ENCODE measurements around the gene ARPC2. TPM values are rescaled to one million over a fixed set of nuclear protein-coding genes. Genes with fewer than 3 reads are reported as not detected.

ARPC2 gene
- total RNA-seq, 1 experiment from 2014 or later = 284 TPM

DNA sequence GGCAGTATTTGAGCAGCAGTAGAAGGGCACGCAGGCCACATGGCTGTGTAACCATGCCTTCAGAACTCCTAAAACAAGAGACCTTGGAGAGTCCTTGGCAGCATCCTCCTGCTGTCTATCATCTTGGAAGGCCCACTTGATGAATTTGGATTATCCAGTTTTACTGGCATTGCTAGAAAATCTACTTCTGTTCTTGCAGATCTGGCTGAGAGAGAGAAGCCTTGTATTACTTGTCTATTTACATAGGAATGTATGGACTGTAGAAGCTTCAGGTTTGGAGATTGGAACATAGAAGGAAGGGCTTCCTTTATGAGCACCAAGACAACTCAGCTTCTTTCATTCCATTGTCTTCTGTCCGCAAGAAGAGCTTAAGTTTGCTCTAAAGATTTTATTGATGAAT lies 27.7 kb downstream of the ARPC2 start:
- peaks cover 100% of the 10 kb centered on the region for H3K36me3 Mint-ChIP-seq (ENCODE audit: insufficient read depth, unreplicated experiment)
- H3K4me3 Mint-ChIP-seq (ENCODE audit: unreplicated experiment) = no peak overlapping the region
- TF ChIP-seq, protein P1, sequence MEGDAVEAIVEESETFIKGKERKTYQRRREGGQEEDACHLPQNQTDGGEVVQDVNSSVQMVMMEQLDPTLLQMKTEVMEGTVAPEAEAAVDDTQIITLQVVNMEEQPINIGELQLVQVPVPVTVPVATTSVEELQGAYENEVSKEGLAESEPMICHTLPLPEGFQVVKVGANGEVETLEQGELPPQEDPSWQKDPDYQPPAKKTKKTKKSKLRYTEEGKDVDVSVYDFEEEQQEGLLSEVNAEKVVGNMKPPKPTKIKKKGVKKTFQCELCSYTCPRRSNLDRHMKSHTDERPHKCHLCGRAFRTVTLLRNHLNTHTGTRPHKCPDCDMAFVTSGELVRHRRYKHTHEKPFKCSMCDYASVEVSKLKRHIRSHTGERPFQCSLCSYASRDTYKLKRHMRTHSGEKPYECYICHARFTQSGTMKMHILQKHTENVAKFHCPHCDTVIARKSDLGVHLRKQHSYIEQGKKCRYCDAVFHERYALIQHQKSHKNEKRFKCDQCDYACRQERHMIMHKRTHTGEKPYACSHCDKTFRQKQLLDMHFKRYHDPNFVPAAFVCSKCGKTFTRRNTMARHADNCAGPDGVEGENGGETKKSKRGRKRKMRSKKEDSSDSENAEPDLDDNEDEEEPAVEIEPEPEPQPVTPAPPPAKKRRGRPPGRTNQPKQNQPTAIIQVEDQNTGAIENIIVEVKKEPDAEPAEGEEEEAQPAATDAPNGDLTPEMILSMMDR (IDR thresholded peaks at IDR 0.05; ENCODE audit: unreplicated experiment) = no peak
- intact Hi-C loops (cut with micrococcal nuclease) = no loop called here
- no peaks in the 10 kb centered on the region for H3K9me3 Mint-ChIP-seq (ENCODE audit: unreplicated experiment)
- CTCF ChIA-PET = interaction anchor here (1.5 to 1.8 kb wide), 2 partner anchors 13 to 28 kb away, joined by 3 to 7 read pairs; no protein-coding TSS in a partner anchor
- no peaks in the 10 kb centered on the region for H3K4me1 Mint-ChIP-seq (ENCODE audit: insufficient read depth, unreplicated experiment)
- no peak for DNase-seq (ENCODE audit: unreplicated experiment)
- POLR2A ChIA-PET = interaction anchor here (1.3 to 3.7 kb wide), 2 partner anchors 11 to 25 kb away, joined by 5 to 19 read pairs; partner anchors contain the start of genes AAMP and PNKD
- H3K27me3 Mint-ChIP-seq (ENCODE audit: insufficient read depth, unreplicated experiment) = no peaks in the 10 kb centered on the region
- no TSS peak for BruUV-seq (replicated peaks)
- H3K27ac Mint-ChIP-seq (ENCODE audit: low read depth, unreplicated experiment) = no peak overlapping the region

DNA sequence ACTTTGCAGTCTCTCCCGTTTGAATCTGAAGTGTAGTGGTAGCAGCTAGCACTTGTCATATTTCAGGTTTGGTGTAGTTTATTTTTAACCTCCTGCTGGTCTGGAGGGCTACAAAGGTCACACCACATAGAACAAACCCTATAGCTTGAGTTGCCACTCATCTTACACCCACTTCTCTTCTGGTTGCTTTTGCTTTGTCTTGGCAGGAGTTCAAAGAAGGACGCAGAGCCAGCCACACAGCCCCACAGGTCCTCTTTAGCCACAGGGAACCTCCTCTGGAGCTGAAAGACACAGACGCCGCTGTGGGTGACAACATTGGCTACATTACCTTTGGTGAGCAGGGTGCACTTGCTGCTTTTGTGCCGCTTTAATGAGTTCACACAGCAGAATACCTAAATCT lies 28.2 kb downstream of the ARPC2 start:
- Mint-ChIP-seq H3K4me3 (ENCODE audit: unreplicated experiment) (no peak overlapping the region), H3K27me3 (ENCODE audit: insufficient read depth, unreplicated experiment) (no peaks in the 10 kb centered on the region), H3K9me3 (ENCODE audit: unreplicated experiment) (no peaks in the 10 kb centered on the region), H3K4me1 (ENCODE audit: insufficient read depth, unreplicated experiment) (no peaks in the 10 kb centered on the region), H3K27ac (ENCODE audit: low read depth, unreplicated experiment) (peak overlapping the region; percentile 54), H3K36me3 (ENCODE audit: insufficient read depth, unreplicated experiment) (peaks cover 100% of the 10 kb centered on the region)
- ChIA-PET POLR2A (interaction anchor here (3.7 kb wide), 1 partner anchor 11 kb away, joined by 19 read pairs; no protein-coding TSS in a partner anchor), CTCF (interaction anchor here (1.5 to 2.0 kb wide), 3 partner anchors 12 to 27 kb away, joined by 3 to 8 read pairs (median 7); no protein-coding TSS in a partner anchor)
- BruUV-seq (replicated peaks) = no TSS peak
- TF ChIP-seq, protein P1 (IDR thresholded peaks at IDR 0.05; ENCODE audit: unreplicated experiment) = no peak
- DNase-seq (ENCODE audit: unreplicated experiment) = no peak
- intact Hi-C loops (cut with micrococcal nuclease) = no loop called here

DNA sequence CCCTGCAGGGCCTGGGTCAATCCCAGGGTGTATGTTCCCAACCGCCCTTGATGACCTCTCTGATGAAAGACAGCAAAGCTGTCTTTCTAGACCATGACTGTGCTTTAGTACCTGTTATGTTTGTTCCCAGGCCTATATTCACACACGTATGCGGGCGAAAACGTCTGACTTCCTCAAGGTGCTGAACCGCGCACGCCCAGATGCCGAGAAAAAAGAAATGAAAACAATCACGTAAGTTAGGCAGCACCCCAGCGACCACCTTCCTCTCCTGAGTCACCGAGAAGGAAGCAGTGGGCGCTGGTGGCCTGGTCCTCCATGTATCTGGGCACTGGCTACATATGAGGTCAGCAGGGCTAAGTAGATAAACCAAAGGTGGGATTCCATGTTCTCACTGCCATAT lies 32.7 kb downstream of the ARPC2 start:
- no peaks in the 10 kb centered on the region for H3K4me1 Mint-ChIP-seq (ENCODE audit: insufficient read depth, unreplicated experiment)
- H3K36me3 Mint-ChIP-seq (ENCODE audit: insufficient read depth, unreplicated experiment) = peaks cover 100% of the 10 kb centered on the region
- no peaks in the 10 kb centered on the region for H3K9me3 Mint-ChIP-seq (ENCODE audit: unreplicated experiment)
- intact Hi-C loops (cut with micrococcal nuclease) = no loop called here
- CTCF ChIA-PET = interaction anchor here (0.9 kb wide), 1 partner anchor 43 kb away, joined by 3 read pairs; no protein-coding TSS in a partner anchor
- no peak for DNase-seq (ENCODE audit: unreplicated experiment)
- no peak overlapping the region for H3K4me3 Mint-ChIP-seq (ENCODE audit: unreplicated experiment)
- no peak overlapping the region for H3K27ac Mint-ChIP-seq (ENCODE audit: low read depth, unreplicated experiment)
- TF ChIP-seq, protein P1 (IDR thresholded peaks at IDR 0.05; ENCODE audit: unreplicated experiment) = no peak
- no peaks in the 10 kb centered on the region for H3K27me3 Mint-ChIP-seq (ENCODE audit: insufficient read depth, unreplicated experiment)
- no TSS peak for BruUV-seq (replicated peaks)
- POLR2A ChIA-PET = no interaction called here

DNA sequence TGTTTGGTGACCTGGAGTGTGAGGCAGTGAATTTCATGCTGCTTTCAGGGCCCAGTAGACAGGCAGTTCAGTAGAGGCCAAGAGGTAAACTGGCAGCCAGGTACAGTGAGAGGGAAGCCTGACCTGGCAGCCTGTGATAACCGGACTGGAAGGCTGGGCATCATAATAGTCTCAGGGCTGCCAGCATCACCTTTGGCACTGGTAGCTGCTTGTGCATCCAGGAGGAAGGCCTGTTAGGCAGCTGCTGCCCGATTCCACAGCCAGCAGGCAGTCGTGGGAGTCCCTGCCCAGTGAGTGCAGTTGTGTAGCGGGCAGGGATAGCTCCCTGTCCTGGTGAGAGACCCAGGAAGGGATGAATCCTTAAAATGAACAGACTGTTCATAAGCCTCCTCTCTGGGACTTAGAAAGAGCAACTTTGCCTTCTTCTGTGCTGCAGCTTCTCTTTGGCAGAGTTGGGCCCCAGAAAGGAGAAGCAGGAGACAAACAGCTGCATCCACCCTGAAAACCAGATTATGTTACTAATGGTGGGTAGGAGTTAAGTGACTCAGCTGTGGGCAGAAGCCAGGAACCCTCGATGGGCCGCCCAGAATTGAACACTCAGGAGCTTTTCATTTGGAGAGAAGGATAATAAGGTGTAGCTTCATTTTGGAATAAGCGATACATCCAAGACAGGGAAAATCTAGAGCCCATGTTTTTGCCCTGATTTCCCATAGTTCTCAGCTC lies 35.7 kb downstream of the ARPC2 start:
- Mint-ChIP-seq H3K27me3 (ENCODE audit: insufficient read depth, unreplicated experiment) (no peaks in the 10 kb centered on the region), H3K27ac (ENCODE audit: low read depth, unreplicated experiment) (peak overlapping the region; percentile 54), H3K36me3 (ENCODE audit: insufficient read depth, unreplicated experiment) (peaks cover 89% of the 10 kb centered on the region), H3K4me1 (ENCODE audit: insufficient read depth, unreplicated experiment) (no peaks in the 10 kb centered on the region), H3K9me3 (ENCODE audit: unreplicated experiment) (no peaks in the 10 kb centered on the region), H3K4me3 (ENCODE audit: unreplicated experiment) (no peak overlapping the region)
- TF ChIP-seq, protein P1 (IDR thresholded peaks at IDR 0.05; ENCODE audit: unreplicated experiment) = no peak
- intact Hi-C loops (cut with micrococcal nuclease) = no loop called here
- ChIA-PET CTCF (interaction anchor here (1.3 kb wide), 1 partner anchor 10 kb away, joined by 3 read pairs; no protein-coding TSS in a partner anchor), POLR2A (interaction anchor here (0.9 to 2.1 kb wide), 3 partner anchors 9 to 27 kb away, joined by 3 to 6 read pairs (median 3); no protein-coding TSS in a partner anchor)
- DNase-seq (ENCODE audit: unreplicated experiment) = no peak
- no TSS peak for BruUV-seq (replicated peaks)
